NOMO-1 treated with DMSO at 0.1 percent for 48 hours (cell line): ENCODE data around the gene GNL2.

Experiments used
- DNase-seq: peaks from one replicate; lab custom pipeline; 2025; ENCODE audit not compliant: unreplicated experiment; lab: John Stamatoyannopoulos, UW

The GNL2 gene

GRCh38 chr1:37517569-37517968 is 78.2 kb downstream of the GNL2 start:
- DNase-seq, result no peak
